Measurements from ENCODE around the gene ENO3. TPM values are rescaled to one million over a fixed set of nuclear protein-coding genes. Genes with fewer than 3 reads are reported as not detected.

The ENO3 gene
- total and polyA plus RNA-seq, 10 of the 15 experiments (the other 5 are each of a cell fraction or from before 2014, with no cell fraction given), result 6.8 to 28.4 (median 17.0) TPM

DNA sequence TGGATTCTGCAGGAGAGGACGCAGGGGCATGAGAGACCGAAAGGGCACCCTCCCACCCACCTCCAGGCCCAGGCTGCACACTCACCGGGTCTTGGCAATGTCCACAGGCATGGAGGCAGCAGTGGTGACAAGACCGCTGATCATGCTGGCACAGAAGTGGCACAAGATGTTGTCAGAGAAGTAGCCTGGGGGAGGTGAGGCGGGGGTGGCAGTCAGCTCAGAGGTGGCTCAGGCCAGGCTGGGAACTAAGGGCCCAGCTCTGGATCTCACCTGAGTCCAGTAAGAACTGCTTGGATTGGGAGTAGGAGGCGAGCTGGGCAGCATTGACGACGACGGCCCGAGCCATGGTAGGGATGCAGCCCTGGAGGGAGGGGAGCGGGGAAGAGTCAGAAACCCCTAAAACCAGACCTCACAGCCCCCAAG is 12.8 kb upstream of the ENO3 start (continued):
- TF ChIP-seq DPF2 (IDR thresholded peaks at IDR 0.05) (no peak), MYB (IDR thresholded peaks at IDR 0.05; ENCODE audit: borderline replicate concordance, low read depth, low read length) (no peak), NFXL1 (IDR thresholded peaks at IDR 0.05; ENCODE audit: borderline replicate concordance) (no peak)

DNA sequence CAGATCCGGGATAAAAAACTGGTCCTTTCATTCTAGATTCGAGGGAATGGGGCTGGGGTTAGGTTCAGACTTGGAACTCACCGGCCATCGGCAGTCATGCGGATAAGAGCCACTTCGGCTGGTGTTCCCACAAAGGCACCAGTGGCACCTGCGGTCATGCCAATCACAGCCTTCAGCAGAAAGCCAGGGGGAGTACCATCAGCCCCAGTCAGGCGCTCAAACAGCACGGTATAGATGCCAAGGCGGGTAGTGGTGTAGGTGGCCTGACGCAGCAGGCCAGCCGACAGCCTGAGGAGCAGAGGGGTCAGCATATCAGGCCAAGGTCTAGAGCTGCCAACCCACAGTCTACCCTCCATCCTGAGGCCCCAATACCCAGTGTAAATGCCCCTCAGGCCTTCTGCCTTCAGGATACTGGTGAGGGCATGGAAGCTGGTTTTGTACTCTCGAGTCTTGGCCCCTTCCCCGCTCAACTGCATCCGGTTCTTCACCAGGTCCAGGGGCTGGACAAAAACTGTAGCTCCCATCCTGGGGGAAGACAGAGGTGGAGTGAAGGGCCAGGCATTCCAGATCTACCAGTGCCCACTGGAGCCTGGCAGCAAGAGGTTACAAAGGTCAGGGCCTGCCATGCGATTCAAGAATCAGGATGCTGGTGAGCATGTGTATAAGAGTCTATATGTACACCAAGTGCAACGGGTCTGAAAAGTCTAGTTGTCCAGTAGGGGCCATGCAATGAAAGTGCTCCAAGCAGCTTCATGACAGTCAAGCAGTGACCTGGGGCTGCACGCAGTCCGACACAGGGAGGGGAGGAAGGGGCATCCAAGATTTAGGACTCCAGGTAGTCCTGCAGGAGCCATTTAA is 12.0 kb upstream of the ENO3 start:
- no peak for FAIRE-seq
- in situ Hi-C loops (cut with MboI), result no loop called here
- Histone ChIP-seq H2AFZ (ENCODE audit: control insufficient read depth, low read depth, low read length) (peak overlapping the region; percentile 77), H3K9ac (ENCODE audit: control insufficient read depth, insufficient read depth, low read length) (peak overlapping the region; percentile 98), H3K9me3 (replicated peaks; ENCODE audit: control insufficient read depth, insufficient read depth, low read length) (no peaks in the 10 kb centered on the region), H3K4me3 (peak overlapping the region; percentile 92), H3K79me2 (ENCODE audit: control insufficient read depth, insufficient read depth, low read length) (peaks cover 57% of the 10 kb centered on the region), H3K36me3 (ENCODE audit: control insufficient read depth in 2 of 2, insufficient read depth in 2 of 2, low read length in 1 of 2) (peaks cover 12 to 25% of the 10 kb centered on the region in 2 experiments), H3K27me3 (replicated peaks in 1 of 2; ENCODE audit: control insufficient read depth in 2 of 2, insufficient read depth in 2 of 2, low read length in 1 of 2) (no peaks in the 10 kb centered on the region), H3K4me2 (ENCODE audit: control insufficient read depth, insufficient read depth) (peak overlapping the region; percentile 98), H3K4me1 (ENCODE audit: control insufficient read depth, insufficient read depth, low read length) (peaks cover 38% of the 10 kb centered on the region), H3K27ac (ENCODE audit: control insufficient read depth, insufficient read depth) (peak overlapping the region; percentile 97), H4K20me1 (ENCODE audit: control insufficient read depth, insufficient read depth) (no peaks in the 10 kb centered on the region)
- ATAC-seq, result peak; percentile 2; the same call in 1 of the 3 replicates
- BruUV-seq (replicated peaks), result TSS peak; percentile 26
- POLR2A ChIA-PET, result interaction anchor here (0.6 to 17.5 kb wide), 13 partner anchors 10 to 1504 kb away, joined by 3 to 272 read pairs (median 4); partner anchors contain the start of genes CAMTA2, CHRNE, DERL2 and ENO3
- WGBS (ENCODE audit: insufficient coverage, insufficient replicate concordance, low lambda C conversion rate, missing lambda C conversion rate), result 25% methylated on average over 19 of the region's 19 CpGs
- TF ChIP-seq CREM (IDR thresholded peaks at IDR 0.05; ENCODE audit: low read depth), result no peak
- TF ChIP-seq, protein P1, sequence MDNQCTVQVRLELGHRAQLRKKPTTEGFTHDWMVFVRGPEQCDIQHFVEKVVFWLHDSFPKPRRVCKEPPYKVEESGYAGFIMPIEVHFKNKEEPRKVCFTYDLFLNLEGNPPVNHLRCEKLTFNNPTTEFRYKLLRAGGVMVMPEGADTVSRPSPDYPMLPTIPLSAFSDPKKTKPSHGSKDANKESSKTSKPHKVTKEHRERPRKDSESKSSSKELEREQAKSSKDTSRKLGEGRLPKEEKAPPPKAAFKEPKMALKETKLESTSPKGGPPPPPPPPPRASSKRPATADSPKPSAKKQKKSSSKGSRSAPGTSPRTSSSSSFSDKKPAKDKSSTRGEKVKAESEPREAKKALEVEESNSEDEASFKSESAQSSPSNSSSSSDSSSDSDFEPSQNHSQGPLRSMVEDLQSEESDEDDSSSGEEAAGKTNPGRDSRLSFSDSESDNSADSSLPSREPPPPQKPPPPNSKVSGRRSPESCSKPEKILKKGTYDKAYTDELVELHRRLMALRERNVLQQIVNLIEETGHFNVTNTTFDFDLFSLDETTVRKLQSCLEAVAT (IDR thresholded peaks at IDR 0.05), result peak; percentile 66
- no peak for TF ChIP-seq NFXL1 (IDR thresholded peaks at IDR 0.05; ENCODE audit: borderline replicate concordance)
- no peak for DNase-seq (ENCODE audit: low read depth, low spot score)
- CTCF ChIA-PET, result interaction anchor here (1.1 to 3.5 kb wide), 10 partner anchors 13 to 206 kb away, joined by 3 to 28 read pairs (median 4); partner anchors contain the start of genes C17orf107, CHRNE, ENO3 and SPAG7
- RAD21 ChIA-PET (ENCODE audit: unreplicated experiment), result interaction anchor here (1.2 to 2.8 kb wide), 5 partner anchors 9 to 229 kb away, joined by 4 to 31 read pairs (median 12); partner anchors contain the start of genes ARRB2, PFN1 and SPAG7
- SMC1A ChIA-PET (ENCODE audit: uncharacterized antibody, unreplicated experiment), result interaction anchor here (0.8 to 4.5 kb wide), 10 partner anchors 13 to 317 kb away, joined by 3 to 38 read pairs (median 4); partner anchors contain the start of genes CAMTA2, CHRNE, ENO3 and SPAG7
- intact Hi-C loops (cut with micrococcal nuclease; ENCODE audit: unreplicated experiment), result no loop called here
